Measurements from ENCODE around the gene LANCL2.

GRCh38 chr7:55432939-55433784 lies 68.0 kb downstream of the LANCL2 start:
- peak in 3 of 4 experiments; percentile 21 to 29 (median 26) for TF ChIP-seq CTCF (IDR thresholded peaks at IDR 0.05)
- TF ChIP-seq POLR2A (IDR thresholded peaks at IDR 0.05): no peak

Data from uterus (tissue), 2 donors.